ENCODE data around the gene GJD3.
"Not testable (repeated sequence)": the region's sequence is repeated elsewhere in the genome, so short reads cannot be mapped to it uniquely, and the experiment has no call there.

Gene GJD3

GRCh38 chr17:40369923-40370322 lies 5.4 kb upstream of the GJD3 start:
- DNase-seq (ENCODE audit: low read depth in 2 of 2) = no peak

DNA sequence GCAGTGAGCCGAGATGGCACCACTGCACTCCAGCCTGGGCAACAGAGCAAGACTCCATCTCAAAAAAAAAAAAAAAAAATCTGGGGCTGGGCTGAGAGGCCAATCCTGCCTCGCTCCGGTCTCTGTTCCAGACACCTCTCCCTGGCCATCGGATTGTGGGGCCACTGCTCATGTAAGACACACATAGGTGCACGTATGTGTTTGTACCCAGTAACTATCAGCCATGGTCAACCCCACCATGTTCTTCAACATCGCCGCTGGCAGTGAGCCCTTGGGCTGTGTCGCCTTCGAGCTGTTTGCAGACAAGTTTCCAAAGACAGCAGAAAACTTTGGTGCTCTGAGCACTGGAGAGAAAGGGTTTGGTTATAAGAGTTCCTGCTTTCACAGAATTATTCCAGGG lies 3.2 kb upstream of the GJD3 start:
- not testable (repeated sequence) for DNase-seq (ENCODE audit: low read depth in 2 of 2)

DNA sequence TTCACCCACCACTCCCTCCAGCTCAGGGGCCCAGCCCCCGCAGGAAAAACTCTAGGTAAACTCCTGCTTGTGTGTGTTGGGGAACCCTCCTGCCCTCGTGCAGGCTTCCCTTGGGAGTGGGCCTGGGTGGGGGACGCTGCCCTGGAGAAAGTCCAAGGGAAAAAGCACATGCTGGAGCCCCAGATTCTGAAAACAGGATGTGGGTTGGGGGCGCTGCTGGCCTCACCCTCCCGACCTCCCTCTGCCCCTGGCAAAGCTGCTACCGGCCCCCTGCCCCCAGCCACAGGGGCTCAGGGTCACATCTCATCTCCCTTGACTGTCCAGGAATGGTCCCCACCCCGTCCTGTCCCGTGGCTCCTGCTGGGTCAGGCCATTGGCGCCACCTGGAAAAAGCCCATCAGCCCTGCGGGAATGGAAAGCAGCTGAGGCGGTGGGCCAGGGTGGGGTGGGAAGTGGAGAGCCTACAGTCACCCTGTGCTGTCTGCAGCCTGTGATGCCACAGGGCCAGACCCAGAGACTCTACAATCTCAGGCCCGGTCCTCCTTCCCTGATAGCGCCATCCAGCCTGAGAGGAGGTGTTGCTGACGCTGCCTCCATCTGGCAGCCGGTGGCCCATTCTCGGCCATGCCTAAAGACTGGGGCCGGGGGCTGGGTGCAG lies 2.5 kb upstream of the GJD3 start:
- DNase-seq (ENCODE audit: low read depth in 2 of 2) = no peak

DNA sequence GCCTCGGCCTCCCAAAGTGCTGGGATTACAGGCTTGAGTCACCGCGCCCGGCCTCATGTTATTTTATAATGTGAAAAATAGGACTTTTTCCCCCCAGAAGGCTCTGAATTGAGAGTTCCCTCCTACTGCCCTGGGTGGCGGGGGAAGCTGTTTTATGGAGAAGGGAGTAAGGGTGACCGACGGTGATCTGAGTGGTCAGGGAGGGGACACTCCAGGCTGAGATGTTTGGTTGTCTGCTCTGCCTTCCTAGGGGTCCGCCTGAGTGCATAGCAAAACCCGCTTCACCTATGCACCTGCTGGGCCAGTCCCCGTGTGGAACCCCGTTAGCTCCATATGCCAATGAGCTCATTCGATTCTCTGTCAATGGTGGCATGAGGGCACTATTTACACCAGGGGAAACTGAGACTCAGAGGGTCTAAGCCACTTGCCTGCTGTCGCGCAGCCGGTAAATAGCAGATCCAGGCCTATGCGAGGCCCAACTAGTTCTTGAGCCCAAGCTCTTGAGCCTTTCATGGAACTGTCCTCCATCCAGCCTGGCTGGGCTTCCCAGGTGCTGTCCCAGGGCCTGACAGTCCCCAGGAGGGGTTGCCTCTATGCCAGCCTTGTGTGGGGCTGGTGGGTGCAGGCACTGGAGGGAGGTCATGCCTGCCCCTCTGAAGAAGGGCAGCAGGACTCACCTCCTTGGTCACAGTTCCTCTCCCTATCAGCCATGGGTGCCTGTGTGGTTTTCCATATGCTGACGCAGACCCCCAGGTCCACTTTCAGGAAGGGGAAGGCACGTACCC lies 1.7 kb upstream of the GJD3 start:
- DNase-seq (ENCODE audit: low read depth in 2 of 2) = no peak

DNA sequence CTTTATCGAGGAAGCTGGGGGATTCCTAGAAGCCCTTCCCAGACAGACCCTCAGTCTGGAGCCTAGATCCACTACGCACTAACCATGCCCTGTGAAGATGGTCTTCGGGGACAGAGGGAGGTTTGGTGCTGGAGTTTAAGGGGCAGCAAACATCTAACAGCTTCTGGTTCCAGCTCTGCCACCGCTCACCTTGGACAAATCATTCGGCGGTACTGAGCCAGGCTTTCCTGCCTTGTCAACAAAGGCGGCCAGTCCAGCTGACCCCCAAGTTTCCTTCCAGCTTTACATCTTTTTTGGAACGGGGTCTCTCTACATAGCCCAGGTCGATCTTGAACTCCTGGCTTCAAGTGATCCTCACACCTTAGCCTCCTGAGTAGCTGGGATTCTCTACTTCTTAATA lies 369 bp upstream of the GJD3 start:
- DNase-seq (ENCODE audit: low read depth in 2 of 2) = no peak

- DNase-seq (ENCODE audit: low read depth in 2 of 2) = no peak
These were observed 1.3 kb downstream of the GJD3 start for GRCh38 chr17:40363111-40363827.

GRCh38 chr17:40362696-40363110 lies 1.8 kb downstream of the GJD3 start:
- DNase-seq (ENCODE audit: low read depth in 2 of 2) = peak; percentile 85 to 90

GRCh38 chr17:40361925-40362695 lies 2.4 kb downstream of the GJD3 start:
- no peak for DNase-seq (ENCODE audit: low read depth in 2 of 2)

GRCh38 chr17:40361063-40361924 lies 3.2 kb downstream of the GJD3 start:
- DNase-seq (ENCODE audit: low read depth in 2 of 2) = no peak

GRCh38 chr17:40360091-40360490 lies 4.4 kb downstream of the GJD3 start:
- no peak for DNase-seq (ENCODE audit: low read depth in 2 of 2)

DNA sequence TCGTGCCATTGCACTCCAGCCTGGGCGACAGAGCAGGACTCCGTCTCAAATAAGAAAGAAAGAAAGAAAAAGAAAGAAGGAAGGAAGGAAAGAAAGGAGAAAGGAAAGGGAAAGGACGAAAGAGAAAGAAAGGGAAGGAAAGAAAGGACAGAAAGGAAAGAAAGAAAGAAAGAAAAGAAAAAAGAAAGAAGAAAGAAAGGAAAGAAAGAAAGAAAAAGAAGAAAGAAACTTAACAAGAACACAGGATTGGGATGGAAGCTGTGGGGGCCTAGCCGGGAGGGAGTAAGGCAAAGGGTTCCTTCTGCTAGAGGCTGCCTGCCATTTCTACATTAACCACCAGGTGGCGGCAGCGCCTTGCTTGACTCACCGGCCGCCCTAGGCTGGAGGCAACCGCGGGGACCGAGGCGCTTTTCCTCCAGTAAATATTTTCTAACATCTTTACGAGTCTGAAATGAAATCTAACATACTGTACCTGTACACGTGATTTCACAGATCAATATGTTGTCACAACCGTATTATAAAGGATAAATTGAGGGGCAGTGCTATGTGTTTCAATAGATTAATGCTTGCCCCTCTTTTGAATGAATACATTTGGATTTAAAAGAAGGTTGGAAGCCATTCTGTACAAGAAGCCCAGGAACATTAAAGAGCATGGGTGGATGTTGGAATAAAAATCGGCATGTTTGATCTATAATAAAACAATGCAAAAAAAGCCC lies 6.1 kb downstream of the GJD3 start:
- peak; percentile 85 to 92 for DNase-seq (ENCODE audit: low read depth in 2 of 2)

DNA sequence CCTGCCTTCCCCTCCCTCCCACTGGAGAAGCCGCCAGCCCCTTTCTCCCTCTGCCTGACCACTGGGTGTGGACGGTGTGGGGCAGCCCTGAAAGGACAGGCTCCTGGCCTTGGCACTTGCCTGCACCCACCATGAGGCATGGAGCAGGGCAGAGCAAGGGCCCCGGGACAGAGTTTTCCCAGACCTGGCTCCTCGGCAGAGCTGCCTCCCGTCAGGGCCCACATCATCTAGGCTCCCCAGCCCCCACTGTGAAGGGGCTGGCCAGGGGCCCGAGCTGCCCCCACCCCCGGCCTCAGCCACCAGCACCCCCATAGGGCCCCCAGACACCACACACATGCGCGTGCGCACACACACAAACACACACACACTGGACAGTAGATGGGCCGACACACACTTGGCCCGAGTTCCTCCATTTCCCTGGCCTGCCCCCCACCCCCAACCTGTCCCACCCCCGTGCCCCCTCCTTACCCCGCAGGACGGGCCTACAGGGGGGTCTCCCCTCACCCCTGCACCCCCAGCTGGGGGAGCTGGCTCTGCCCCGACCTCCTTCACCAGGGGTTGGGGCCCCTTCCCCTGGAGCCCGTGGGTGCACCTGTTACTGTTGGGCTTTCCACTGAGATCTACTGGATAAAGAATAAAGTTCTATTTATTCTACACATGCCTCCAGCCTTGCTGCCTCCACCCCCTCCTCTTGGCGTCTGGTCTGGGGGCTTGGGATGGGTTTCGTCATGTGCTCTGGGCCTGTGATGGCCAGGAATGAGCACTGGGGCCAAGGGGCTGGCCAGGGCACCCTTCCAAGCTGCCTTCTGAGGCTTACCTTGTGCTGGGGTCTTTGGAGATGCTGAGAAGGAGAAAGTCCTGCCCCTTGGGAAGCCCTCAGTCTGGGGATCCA lies 7.3 kb downstream of the GJD3 start:
- no peak for DNase-seq (ENCODE audit: low read depth in 2 of 2)

DNA sequence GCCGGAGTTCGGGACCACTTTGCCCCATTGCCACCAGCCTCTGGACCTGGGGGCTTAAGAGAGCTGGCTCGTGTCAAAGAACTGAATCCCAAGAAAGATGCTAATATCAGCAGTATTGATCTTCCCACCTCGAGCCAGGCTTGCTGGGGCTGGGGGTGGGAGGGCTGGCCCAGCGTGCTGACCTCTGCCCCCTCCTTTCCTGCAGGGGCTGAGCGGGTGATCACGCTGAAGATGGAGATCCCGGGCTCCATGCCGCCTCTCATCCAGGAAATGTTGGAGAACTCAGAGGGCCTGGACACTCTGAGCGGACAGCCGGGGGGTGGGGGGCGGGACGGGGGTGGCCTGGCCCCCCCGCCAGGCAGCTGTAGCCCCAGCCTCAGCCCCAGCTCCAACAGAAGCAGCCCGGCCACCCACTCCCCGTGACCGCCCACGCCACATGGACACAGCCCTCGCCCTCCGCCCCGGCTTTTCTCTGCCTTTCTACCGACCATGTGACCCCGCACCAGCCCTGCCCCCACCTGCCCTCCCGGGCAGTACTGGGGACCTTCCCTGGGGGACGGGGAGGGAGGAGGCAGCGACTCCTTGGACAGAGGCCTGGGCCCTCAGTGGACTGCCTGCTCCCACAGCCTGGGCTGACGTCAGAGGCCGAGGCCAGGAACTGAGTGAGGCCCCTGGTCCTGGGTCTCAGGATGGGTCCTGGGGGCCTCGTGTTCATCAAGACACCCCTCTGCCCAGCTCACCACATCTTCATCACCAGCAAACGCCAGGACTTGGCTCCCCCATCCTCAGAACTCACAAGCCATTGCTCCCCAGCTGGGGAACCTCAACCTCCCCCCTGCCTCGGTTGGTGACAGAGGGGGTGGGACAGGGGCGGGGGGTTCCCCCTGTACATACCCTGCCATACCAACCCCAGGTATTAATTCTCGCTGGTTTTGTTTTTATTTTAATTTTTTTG lies 8.5 kb downstream of the GJD3 start:
- no peak for DNase-seq (ENCODE audit: low read depth in 2 of 2)

GRCh38 chr17:40355123-40355803 lies 9.3 kb downstream of the GJD3 start:
- DNase-seq (ENCODE audit: low read depth in 2 of 2) = peak; percentile 70 to 84

DNA sequence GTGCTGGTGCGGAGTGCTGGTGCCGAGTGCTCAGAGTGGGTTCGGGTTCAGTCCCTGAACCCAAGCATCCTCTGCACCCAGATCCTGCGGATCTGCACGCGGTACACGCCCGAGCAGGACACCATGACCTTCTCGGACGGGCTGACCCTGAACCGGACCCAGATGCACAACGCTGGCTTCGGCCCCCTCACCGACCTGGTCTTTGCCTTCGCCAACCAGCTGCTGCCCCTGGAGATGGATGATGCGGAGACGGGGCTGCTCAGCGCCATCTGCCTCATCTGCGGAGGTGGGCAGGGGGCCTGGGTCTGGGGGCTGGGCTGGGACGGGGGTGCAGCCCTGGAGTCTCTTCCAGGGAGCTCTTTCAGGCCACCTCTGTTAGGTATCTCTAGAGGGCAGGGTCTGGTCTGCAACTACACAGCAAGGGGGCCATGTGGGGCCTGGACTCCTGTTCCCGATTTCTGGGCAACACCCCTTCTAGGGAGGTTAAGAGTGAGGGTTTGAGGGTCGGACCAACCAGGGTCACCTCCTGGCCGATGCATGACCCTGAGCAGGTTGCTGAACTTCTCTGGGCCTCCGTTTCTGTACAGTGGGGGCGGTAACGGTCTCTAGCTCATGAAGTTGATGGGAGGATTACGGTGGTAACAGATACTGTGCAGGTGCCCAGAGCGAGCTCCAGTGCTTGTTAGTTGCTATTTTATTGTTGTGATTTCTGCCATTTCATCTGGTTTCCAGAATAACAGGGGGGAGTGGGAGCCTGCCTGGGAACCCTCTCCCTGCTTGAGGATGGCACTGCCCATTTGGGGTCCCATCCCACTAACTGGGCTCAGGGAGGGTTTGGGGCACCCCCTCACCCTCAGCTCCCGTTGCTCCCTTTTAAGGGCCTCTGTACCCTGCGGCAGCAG lies 10.1 kb downstream of the GJD3 start:
- DNase-seq (ENCODE audit: low read depth in 2 of 2) = no peak

DNA sequence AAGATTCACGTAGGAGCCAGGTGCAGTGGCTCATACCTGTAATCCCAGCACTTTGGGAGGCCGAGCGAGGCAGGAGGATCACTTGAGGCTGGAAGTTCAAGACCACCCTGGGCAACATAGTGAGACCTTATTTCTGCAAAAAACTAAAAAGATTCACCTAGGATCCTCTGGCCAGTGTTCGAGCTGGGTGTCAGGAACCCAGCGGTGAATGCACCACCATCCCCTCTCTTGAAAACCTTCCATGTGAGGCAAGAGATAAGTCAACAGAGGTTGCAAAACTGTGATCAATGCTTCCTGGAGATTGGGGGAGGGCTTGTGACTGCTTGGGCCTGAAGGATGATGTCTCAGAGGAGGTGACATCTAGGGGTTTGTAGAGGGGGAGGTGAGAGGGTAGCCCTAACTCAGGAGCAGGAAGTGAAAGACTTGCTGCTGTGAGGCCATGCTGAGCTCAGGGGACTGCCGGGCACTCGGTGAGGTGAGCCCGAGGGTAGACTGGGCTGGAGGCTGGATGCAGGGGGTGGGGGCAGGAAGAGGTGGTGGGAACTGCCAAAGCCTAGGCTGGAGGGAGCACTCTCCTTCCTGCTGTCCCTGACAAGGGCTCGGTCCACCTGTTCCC lies 11.7 kb downstream of the GJD3 start:
- DNase-seq (ENCODE audit: low read depth in 2 of 2) = no peak
